Esophagus (tissue), 2 donors: ENCODE data around the gene TANGO6. TPM values are rescaled to one million over a fixed set of nuclear protein-coding genes. Genes with fewer than 3 reads are reported as not detected.

ENCODE experiments used
- H3K27ac ChIP-seq, 2 donors: one replicate each; pipeline ENCODE4 v1.5.1; 2013; ENCODE audit warnings: low read depth in 2 of 2, mild to moderate bottlenecking in 2 of 2, inconsistent platforms in 1 of 2, low read length in 1 of 2, moderate library complexity in 1 of 2
- H3K27me3 ChIP-seq, 2 donors: one replicate each; pipeline ENCODE4 v1.6.1; 2013; ENCODE audit warnings: low read length in 2 of 2, control low read depth in 1 of 2, mild to moderate bottlenecking in 1 of 2; ENCODE audit not compliant: insufficient read depth in 2 of 2, control insufficient read depth in 1 of 2
- H3K36me3 ChIP-seq, 2 donors: one replicate each; pipeline ENCODE4 v1.6.1; 2013; ENCODE audit warnings: low read length in 1 of 2; ENCODE audit not compliant: control insufficient read depth in 2 of 2, insufficient read depth in 2 of 2
- H3K4me1 ChIP-seq, 2 donors: one replicate each; pipeline ENCODE4 v1.6.1; 2013; ENCODE audit warnings: low read length in 1 of 2; ENCODE audit not compliant: control insufficient read depth in 2 of 2, insufficient read depth in 2 of 2
- H3K4me3 ChIP-seq, 2 donors: one replicate each; pipeline ENCODE4 v1.5.1; 2013; ENCODE audit warnings: low read length in 2 of 2, mild to moderate bottlenecking in 2 of 2, low read depth in 1 of 2, moderate library complexity in 1 of 2
- H3K9me3 ChIP-seq, 2 donors: one replicate each; pipeline ENCODE4 v1.6.1; 2013; ENCODE audit warnings: mild to moderate bottlenecking in 2 of 2, low read depth in 1 of 2, low read length in 1 of 2, moderate library complexity in 1 of 2; ENCODE audit not compliant: control insufficient read depth in 2 of 2, insufficient read depth in 1 of 2
- WGBS, 2 donors: extraction: QIAGEN DNeasy Blood & Tissue Kit; methylation state at CpG; one replicate each; pipeline ENCODE4 v1.1.7; 2013; 5-methylcytosine and 5-hydroxymethylcytosine counted together
- polyA plus RNA-seq, 2 donors: library from polyadenylated mRNA; stranded (reverse); fragments of 200-250 nt; gene quantifications; one replicate each; pipeline ENCODE4 v1.2.3, GENCODE V29; 2013
- donor health status: healthy with polysubstance abuse.
- donor health status: Bipolar disorder and iron deficiency.

Gene TANGO6
- polyA plus RNA-seq, 2 donors, result 2.2 to 4.8 TPM

DNA sequence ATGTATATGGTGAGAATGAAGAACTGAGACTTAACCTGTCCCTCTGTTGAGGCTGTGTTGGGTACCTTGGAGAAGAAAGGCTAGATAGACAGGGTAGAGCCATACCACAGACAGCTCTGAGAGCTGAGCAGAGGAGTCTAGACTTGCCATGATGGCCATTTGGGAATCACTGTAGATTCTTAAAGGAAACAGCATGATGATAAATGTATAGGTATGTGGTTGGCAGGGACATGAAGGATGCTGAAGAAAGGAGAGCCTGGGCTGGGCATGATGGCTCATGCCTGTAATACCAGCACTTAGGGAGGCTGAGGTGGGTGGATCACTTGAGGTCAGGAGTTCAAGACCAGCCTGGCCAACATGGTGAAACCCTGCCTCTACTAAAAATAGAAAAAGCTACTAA is 147.7 kb downstream of the TANGO6 start:
- no peak overlapping the region for H3K4me3 ChIP-seq
- H3K9me3 ChIP-seq, result no peaks in the 10 kb centered on the region
- no peak overlapping the region for H3K27ac ChIP-seq
- H3K4me1 ChIP-seq, result peaks cover 0 to 4% of the 10 kb centered on the region in 2 donors
- no peaks in the 10 kb centered on the region for H3K36me3 ChIP-seq
- H3K27me3 ChIP-seq, result no peaks in the 10 kb centered on the region

DNA sequence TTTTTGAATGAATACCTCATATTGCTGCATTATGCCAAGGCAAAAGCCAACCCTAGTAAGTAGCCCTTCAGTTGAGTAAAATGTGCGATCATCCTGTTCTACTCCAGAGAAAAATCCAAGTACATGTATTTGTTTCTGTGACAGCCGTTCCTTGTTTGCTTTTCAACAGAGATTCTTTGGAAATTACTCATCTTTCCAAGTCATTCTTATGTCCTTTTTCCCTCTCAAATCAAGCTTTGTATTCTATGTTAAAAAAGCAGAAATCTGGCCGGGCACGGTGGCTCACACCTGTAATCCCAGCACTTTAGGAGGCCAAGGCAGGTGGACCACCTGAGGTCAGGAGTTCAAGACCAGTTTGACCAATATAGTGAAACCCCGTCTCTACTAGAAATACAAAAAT is 149.2 kb downstream of the TANGO6 start:
- Histone ChIP-seq H3K4me3 (no peak overlapping the region), H3K9me3 (no peaks in the 10 kb centered on the region), H3K27ac (peak overlapping the region in 1 of 2 donors; percentile 46), H3K27me3 (no peaks in the 10 kb centered on the region), H3K36me3 (no peaks in the 10 kb centered on the region), H3K4me1 (peaks cover 0 to 2% of the 10 kb centered on the region in 2 donors)
- WGBS, 2 donors, result 48 to 72% methylated on average over 5 of the region's 5 CpGs

GRCh38 chr16:68993456-68993855 is 150.1 kb downstream of the TANGO6 start:
- Histone ChIP-seq H3K36me3 (no peaks in the 10 kb centered on the region), H3K4me1 (peaks cover 0 to 2% of the 10 kb centered on the region in 2 donors), H3K9me3 (no peaks in the 10 kb centered on the region), H3K27ac (no peak overlapping the region), H3K4me3 (no peak overlapping the region), H3K27me3 (no peaks in the 10 kb centered on the region)
- WGBS, 2 donors, result 73 to 80% methylated on average over 3 of the region's 3 CpGs

GRCh38 chr16:68993885-68994284 is 150.6 kb downstream of the TANGO6 start:
- WGBS, 2 donors, result 28 to 30% methylated on average over 1 of the region's 1 CpG
- Histone ChIP-seq H3K27ac (no peak overlapping the region), H3K9me3 (no peaks in the 10 kb centered on the region), H3K4me3 (no peak overlapping the region), H3K27me3 (no peaks in the 10 kb centered on the region), H3K36me3 (no peaks in the 10 kb centered on the region), H3K4me1 (peaks cover 0 to 1% of the 10 kb centered on the region in 2 donors)

DNA sequence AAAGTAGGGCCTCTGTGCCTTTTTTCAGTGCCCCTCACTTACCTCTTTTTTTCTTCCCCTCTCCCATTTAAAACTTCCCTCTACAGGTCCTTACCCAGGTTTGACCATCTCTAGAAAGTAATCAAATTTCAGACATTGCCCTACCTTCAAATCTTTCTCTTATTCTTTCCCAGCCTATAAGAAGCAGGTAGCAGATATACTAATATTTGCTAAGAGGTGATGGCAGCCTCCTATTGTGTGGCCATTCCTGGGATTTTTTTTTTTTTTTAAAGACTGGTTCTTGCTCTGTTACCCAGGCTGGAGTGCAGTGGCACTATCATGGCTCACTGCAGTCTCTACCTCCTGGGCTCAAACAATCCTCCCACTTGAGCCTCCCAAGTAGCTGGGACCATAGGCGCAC is 151.0 kb downstream of the TANGO6 start:
- Histone ChIP-seq H3K27me3 (no peaks in the 10 kb centered on the region), H3K27ac (peak overlapping the region in 1 of 2 donors; percentile 10), H3K9me3 (no peaks in the 10 kb centered on the region), H3K36me3 (no peaks in the 10 kb centered on the region), H3K4me3 (no peak overlapping the region), H3K4me1 (no peaks in the 10 kb centered on the region)
- WGBS, 2 donors, result 100% methylated on average over 1 of the region's 1 CpG

DNA sequence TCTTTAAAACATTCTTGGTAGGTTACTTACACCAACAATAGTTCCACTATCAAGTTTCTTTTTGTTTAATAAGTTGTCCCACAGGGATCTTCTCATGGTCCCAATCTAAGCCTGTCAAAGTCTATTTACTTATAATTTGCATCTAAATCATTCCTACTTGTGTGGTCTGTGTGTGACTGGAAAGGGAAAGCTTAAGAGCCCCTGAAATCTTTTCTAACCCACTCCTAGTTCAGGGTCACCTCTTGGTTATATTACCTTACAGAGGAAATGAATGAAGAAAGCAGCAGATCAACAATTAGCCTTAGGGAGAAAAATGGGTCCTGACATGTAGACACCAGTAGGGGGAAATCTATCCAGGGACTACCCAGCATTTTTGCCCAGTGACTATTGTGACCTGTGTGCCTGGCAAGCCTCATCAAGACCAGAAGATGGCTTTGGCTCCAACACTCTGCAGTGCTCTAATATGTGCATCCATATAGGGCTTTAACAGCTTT is 151.7 kb downstream of the TANGO6 start:
- H3K27me3 ChIP-seq, result no peaks in the 10 kb centered on the region
- H3K27ac ChIP-seq, result peak overlapping the region in 1 of 2 donors; percentile 23
- no peaks in the 10 kb centered on the region for H3K4me1 ChIP-seq
- no peak overlapping the region for H3K4me3 ChIP-seq
- no peaks in the 10 kb centered on the region for H3K9me3 ChIP-seq
- no peaks in the 10 kb centered on the region for H3K36me3 ChIP-seq

DNA sequence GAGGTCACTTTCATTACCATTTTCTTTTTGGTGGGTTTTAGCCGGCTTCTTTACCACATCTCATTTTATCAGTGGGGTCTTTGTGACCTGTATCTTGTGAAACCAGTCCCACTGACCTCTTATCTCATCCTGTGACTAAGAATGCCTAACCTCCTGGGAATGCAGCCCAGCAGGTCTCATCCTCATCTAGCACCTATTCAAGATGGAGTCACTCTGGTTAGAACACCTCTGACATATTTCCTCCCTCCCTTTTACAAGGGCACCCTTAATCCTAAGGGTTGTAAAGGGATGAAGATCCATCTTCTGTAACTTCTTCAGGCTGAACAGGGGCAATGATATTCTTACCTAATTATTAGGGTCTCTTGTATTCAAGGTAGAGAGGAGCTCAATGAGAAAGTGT is 154.2 kb downstream of the TANGO6 start:
- Histone ChIP-seq H3K36me3 (no peaks in the 10 kb centered on the region), H3K27me3 (no peaks in the 10 kb centered on the region), H3K4me1 (no peaks in the 10 kb centered on the region), H3K27ac (no peak overlapping the region), H3K9me3 (no peaks in the 10 kb centered on the region), H3K4me3 (no peak overlapping the region)
- WGBS, 2 donors, result 97 to 100% methylated on average over 1 of the region's 1 CpG

DNA sequence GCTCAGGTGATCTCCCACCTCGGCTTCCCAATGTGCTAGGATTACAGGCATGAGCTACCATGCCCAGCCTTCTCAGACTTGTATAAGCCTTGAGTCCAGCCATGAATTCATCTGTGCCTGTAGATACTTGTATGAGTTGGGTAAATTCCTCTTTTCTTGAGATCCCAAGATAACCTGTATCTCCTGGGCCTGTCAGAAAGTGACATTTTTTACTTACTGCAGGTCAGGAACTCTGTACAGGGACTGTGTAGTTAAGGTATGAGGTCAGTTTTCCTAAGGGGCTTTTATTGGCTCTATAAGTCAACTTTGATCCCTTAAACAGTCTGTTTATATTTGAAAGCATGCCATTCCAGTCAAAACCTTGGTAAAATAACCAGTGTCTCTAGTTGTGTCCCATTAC is 155.8 kb downstream of the TANGO6 start:
- WGBS, 2 donors, result 67 to 79% methylated on average over 1 of the region's 1 CpG
- Histone ChIP-seq H3K27me3 (no peaks in the 10 kb centered on the region), H3K9me3 (no peaks in the 10 kb centered on the region), H3K4me1 (no peaks in the 10 kb centered on the region), H3K36me3 (no peaks in the 10 kb centered on the region), H3K4me3 (no peak overlapping the region), H3K27ac (no peak overlapping the region)

- Histone ChIP-seq H3K27ac (no peak overlapping the region), H3K27me3 (no peaks in the 10 kb centered on the region), H3K36me3 (no peaks in the 10 kb centered on the region), H3K4me1 (no peaks in the 10 kb centered on the region), H3K9me3 (no peaks in the 10 kb centered on the region), H3K4me3 (no peak overlapping the region)
- WGBS, 2 donors, result 82 to 85% methylated on average over 1 of the region's 1 CpG
Observed at GRCh38 chr16:69003500-69003899, 160.2 kb downstream of the TANGO6 start.

GRCh38 chr16:69005641-69006355 is 162.5 kb downstream of the TANGO6 start:
- Histone ChIP-seq H3K27me3 (no peaks in the 10 kb centered on the region), H3K4me3 (no peak overlapping the region), H3K36me3 (no peaks in the 10 kb centered on the region), H3K9me3 (no peaks in the 10 kb centered on the region), H3K27ac (no peak overlapping the region), H3K4me1 (no peaks in the 10 kb centered on the region)
- 87 to 91% methylated on average over 5 of the region's 5 CpGs for WGBS, 2 donors
